Erythroblast (primary cell): Measurements from ENCODE around the gene RELB.

ENCODE experiments used
- GATA1 ChIP-seq: IDR thresholded peaks from 2 replicates; pipeline ENCODE4 v1.6.1; 2011; ENCODE audit warnings: low read depth, mild to moderate bottlenecking, control low read depth, low read length, moderate library complexity
- POLR2A ChIP-seq: IDR thresholded peaks from 2 replicates; pipeline ENCODE4 v1.6.1; 2011; ENCODE audit warnings: mild to moderate bottlenecking, low read length

GRCh38 chr19:44986389-44986788, 14.9 kb upstream of the RELB start:
- no peak for TF ChIP-seq GATA1
- TF ChIP-seq POLR2A, result no peak
